GM19455 (cell line): ENCODE data around the gene ZNF384.

ENCODE experiments used
- ATAC-seq: cut with Tn5 transposase; IDR thresholded peaks from one replicate; pipeline ENCODE4 v1.9.1; 2021; ENCODE audit not compliant: unreplicated experiment

ZNF384 gene

DNA sequence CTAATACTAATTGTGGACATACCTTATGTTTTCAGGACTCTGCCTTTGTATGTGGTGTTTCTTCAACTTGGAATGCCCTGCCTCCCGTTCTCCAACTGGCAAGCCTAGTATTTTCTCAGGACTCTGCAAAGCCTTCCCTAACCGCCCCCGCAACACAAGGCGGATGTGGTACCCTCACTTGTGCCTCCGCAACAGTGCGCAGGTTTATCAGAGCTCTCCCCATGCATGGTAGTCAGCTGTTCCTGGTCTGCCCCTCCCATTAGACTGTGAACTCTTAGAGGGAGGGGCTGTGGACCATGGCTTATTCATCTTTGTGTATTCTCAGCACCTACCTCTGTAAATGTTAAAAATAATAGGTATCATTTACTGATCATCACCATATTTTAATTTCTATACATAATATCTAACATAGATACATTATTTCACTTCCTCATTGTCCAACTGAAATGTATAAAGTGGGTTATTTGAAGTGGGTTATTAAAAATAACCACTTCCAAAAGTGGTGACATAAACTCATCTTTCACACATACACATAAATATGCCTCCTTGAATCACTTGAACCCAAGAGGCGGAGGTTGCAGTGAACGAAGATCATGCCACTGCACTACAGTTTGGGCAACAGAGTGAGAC, 62.4 kb downstream of the ZNF384 start:
- no peak for ATAC-seq

DNA sequence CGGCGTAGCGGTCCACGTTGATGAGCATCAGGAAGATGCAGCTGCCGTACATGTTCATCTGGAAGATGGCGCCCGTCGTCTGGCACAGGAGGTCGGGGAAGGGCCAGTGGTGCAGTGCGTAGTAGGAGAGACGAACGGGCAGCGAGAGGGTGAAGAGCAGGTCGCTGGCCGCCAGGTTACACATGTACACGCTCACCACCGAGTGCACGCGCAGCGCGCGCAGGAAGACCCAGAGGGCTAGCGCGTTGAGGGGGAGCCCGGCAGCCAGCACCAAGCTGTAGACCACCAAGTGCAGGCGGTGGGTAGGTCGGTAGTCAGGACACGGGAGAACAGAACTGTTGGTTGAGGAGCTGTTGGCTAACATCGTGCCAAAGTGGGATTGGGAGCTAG, 68.3 kb downstream of the ZNF384 start:
- no peak for ATAC-seq

DNA sequence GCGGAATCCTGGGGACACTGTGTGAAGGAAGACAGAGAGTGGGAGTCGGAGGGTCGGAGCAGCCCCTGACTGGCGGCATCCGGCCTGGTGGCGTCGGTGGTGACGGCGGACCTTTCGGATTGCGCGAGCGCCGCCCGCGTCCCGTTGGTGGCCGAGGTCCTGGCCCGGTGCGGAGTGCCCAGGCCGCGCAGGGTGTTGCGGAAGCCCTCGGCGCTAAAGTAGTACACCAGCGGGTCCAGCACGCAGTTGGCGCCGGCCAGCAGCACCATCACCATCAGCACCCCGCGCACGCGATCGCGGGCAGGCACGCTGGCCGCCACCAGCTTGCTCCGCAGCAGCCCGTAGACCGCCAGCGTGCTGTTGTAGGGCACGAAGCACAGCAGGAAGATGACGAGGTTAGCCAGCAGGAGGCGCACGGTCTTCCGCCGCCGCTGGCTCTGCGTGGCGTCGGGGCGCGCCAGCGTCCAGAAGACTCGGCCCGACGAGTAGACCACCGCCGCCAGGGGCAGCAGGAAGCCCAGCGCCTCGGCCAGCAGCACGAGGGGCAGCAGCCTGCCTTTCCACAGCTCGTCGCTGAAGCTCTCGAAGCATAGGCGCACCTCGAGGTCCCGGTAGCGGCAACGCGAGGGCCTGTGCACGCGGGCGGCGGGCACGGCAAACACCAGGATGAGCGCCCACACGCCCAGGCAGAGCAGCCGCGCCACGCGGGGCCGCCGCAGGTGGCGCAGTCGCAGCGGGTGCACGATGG, 68.9 kb downstream of the ZNF384 start:
- no peak for ATAC-seq

DNA sequence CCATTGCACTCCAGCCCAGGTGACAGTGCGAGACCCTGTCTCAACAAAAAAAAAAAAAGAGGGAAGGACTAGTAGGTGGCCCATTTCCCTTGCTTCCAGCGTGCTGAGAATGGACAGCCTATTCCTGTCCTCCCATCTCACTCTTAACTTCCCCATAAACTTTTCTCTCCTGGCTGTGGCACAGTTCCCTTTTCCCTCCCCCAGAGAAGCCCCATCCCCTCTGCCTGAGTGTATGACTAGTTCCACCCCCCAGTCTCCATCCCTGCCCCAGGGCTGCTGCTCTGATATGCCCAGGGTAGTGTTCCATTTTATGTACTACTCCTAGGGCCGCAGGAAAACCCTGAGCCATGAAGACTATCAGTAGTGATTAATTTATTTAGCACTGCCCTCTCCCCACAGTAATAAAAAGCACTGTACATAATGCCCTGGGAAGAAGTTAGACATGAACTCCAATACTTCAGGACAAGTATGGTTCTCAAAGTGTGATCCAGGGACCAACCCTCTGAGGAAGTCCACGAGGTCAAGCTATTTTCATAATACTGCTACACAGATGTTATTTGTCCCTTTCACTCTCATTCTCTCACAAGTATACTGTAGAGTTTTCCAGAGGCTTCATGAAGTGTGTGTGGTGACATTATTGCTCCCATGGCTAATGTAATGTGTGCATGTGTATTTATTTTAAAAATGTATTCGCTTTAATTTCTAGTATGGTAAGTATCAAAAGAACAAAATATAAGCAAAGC, 70.5 kb downstream of the ZNF384 start:
- no peak for ATAC-seq
